Tibial nerve (tissue), 4 donors: Measurements from ENCODE around the gene SLC7A1. TPM values are rescaled to one million over a fixed set of nuclear protein-coding genes. Genes with fewer than 3 reads are reported as not detected.

Experiments used
- DNase-seq, 2 donors: peaks; one replicate each; pipeline ENCODE4 v3.0.0-alpha.2; 2019; ENCODE audit warnings: low spot score in 2 of 2
- H3K27ac ChIP-seq, 4 donors: fragments of 200-600 bp; sonication (generic) in 3 of 4; one replicate each; pipeline ENCODE4 v1.5.1; 2017 to 2019; ENCODE audit warnings: mild to moderate bottlenecking in 1 of 4
- H3K27me3 ChIP-seq, 2 donors: fragments of 200-600 bp; sonication (generic) in 1 of 2; one replicate each; pipeline versions ENCODE4 v1.5.1 to v1.6.0; 2017 to 2019
- H3K36me3 ChIP-seq, 3 donors: fragments of 200-600 bp; sonication (generic); one replicate each; pipeline ENCODE4 v1.5.1; 2018 to 2019
- H3K4me1 ChIP-seq, 4 donors: fragments of 200-600 bp; sonication (generic) in 3 of 4; one replicate each; pipeline ENCODE4 v1.5.1; 2017 to 2019
- H3K4me3 ChIP-seq, 4 donors: fragments of 200-600 bp; sonication (generic) in 3 of 4; one replicate each; pipeline ENCODE4 v1.5.1; 2017 to 2019; ENCODE audit warnings: mild to moderate bottlenecking in 1 of 4, moderate library complexity in 1 of 4
- H3K9me3 ChIP-seq, 4 donors: fragments of 200-600 bp; sonication (generic) in 3 of 4; one replicate each; pipeline ENCODE4 v1.5.1; 2017 to 2019
- EP300 ChIP-seq, 2 donors: sonication (generic); formaldehyde crosslinking; IDR thresholded peaks; one replicate each; pipeline ENCODE4 v1.6.1; 2017; ENCODE audit warnings: antibody characterized with exemption in 2 of 2, mild to moderate bottlenecking in 1 of 2
- POLR2A ChIP-seq, 2 donors: fragments of 450-650 bp; IDR thresholded peaks; one replicate each; pipeline ENCODE4 v1.6.1; 2017; ENCODE audit warnings: antibody characterized with exemption in 2 of 2, mild to moderate bottlenecking in 2 of 2, moderate library complexity in 2 of 2
- WGBS, 2 donors: methylation state at CpG; one replicate each; pipeline ENCODE4 v1.1.5; 2018; 5-methylcytosine and 5-hydroxymethylcytosine counted together
- total RNA-seq, 4 donors: library from RNA; depleted of rRNA; stranded (reverse); fragments of >200 nt; gene quantifications; one replicate each; pipeline ENCODE4 v1.1.0, GENCODE V29; 2016
- TF ChIP-seq, protein P1 (sequence below), 5 experiments: fragments of 200-600 bp in 3 of 5; fragments of 450-650 bp in 2 of 5; sonication (generic) in 3 of 5; IDR thresholded peaks; one replicate each; pipeline ENCODE4 v1.5.1; 2016 to 2019; ENCODE audit warnings: antibody characterized with exemption in 5 of 5, mild to moderate bottlenecking in 3 of 5, moderate library complexity in 2 of 5

The SLC7A1 gene
- total RNA-seq, 4 donors from 2014 or later, result 9.2 to 46.5 (median 24.7) TPM

DNA sequence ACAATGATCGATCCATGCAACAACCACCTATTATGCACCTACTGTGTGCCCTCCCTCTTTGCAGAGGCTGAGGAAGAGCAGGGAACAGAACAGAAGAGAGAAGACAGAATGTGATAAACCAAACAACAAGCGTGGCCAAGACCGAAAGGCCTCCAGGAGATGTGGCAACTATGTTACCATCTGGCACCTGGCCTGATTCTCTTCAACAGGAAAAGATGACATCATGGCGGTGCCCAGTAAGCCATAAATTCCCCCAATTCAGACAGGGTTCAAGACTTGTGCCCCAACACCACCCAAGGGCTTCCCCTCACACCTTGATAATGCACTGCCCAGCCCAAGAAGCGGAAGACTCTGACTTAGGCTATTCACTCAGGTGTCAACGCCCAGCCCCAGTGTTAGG is 44.3 kb downstream of the SLC7A1 start:
- Histone ChIP-seq H3K36me3 (peaks cover 0 to 62% (median 0%) of the 10 kb centered on the region in 3 donors), H3K4me3 (no peak overlapping the region), H3K9me3 (no peaks in the 10 kb centered on the region), H3K27me3 (no peaks in the 10 kb centered on the region), H3K27ac (no peak overlapping the region), H3K4me1 (no peaks in the 10 kb centered on the region)
- TF ChIP-seq POLR2A (IDR thresholded peaks at IDR 0.05) (no peak), EP300 (IDR thresholded peaks at IDR 0.05) (no peak)
- TF ChIP-seq, protein P1, sequence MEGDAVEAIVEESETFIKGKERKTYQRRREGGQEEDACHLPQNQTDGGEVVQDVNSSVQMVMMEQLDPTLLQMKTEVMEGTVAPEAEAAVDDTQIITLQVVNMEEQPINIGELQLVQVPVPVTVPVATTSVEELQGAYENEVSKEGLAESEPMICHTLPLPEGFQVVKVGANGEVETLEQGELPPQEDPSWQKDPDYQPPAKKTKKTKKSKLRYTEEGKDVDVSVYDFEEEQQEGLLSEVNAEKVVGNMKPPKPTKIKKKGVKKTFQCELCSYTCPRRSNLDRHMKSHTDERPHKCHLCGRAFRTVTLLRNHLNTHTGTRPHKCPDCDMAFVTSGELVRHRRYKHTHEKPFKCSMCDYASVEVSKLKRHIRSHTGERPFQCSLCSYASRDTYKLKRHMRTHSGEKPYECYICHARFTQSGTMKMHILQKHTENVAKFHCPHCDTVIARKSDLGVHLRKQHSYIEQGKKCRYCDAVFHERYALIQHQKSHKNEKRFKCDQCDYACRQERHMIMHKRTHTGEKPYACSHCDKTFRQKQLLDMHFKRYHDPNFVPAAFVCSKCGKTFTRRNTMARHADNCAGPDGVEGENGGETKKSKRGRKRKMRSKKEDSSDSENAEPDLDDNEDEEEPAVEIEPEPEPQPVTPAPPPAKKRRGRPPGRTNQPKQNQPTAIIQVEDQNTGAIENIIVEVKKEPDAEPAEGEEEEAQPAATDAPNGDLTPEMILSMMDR (IDR thresholded peaks at IDR 0.05), result no peak
- WGBS, 2 donors, result 98 to 99% methylated on average over 6 of the region's 6 CpGs
- DNase-seq, result no peak

DNA sequence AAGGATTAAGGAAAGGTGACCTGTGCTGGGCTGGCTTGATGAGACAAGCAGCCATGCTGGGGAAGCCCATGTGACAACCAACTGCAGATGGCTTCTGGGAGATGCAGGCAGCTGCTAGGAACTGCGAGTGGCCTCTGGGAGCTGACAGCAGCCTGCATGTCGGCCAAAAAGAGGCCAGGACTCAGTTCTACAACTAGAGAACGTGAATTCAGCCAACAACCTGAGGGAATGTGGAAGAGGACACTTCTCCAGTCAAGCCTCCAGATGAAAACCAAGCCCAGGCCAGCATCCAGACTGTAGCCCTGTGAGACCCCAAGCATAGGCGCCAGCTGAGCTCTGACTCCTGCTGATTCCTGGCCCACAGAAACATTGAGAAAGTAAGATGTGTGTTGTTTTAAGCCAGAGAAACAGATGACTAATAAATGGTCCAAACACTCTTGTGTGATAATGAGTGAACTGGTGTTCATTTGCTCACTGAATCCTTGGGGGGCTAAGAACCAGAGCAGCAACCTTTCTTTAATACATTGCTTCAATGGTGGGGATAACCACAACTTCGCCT is 45.0 kb downstream of the SLC7A1 start:
- Histone ChIP-seq H3K9me3 (no peaks in the 10 kb centered on the region), H3K36me3 (peaks cover 0 to 65% (median 0%) of the 10 kb centered on the region in 3 donors), H3K27ac (no peak overlapping the region), H3K27me3 (no peaks in the 10 kb centered on the region), H3K4me1 (no peaks in the 10 kb centered on the region), H3K4me3 (no peak overlapping the region)
- WGBS, 2 donors, result 83 to 87% methylated on average over 5 of the region's 5 CpGs
- TF ChIP-seq, protein P1 (IDR thresholded peaks at IDR 0.05), result no peak
- no peak for TF ChIP-seq EP300 (IDR thresholded peaks at IDR 0.05)
- TF ChIP-seq POLR2A (IDR thresholded peaks at IDR 0.05), result no peak
- DNase-seq, result no peak

DNA sequence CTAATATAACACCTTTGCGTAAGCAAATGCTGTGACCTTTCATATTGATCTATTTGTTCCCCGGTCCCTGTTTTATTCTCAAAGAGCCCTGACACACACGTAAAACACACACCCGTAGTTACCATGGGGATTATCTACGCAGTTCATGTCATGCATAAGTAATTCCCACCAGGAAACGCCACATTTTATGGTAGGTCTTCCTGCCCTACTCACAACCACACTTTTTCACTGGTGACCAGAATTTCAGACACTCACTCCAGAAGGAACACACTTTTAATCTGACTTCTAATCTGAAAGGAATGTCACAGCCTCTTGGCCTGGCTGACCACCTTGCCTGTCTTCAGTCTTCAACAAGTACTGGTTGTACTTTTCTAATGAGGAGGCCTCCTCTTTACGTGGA is 46.8 kb downstream of the SLC7A1 start:
- no peak overlapping the region for H3K4me3 ChIP-seq
- peaks cover 0 to 70% (median 0%) of the 10 kb centered on the region in 3 donors for H3K36me3 ChIP-seq
- TF ChIP-seq, protein P1 (IDR thresholded peaks at IDR 0.05), result no peak
- TF ChIP-seq POLR2A (IDR thresholded peaks at IDR 0.05) (no peak), EP300 (IDR thresholded peaks at IDR 0.05) (no peak)
- no peak overlapping the region for H3K27ac ChIP-seq
- H3K9me3 ChIP-seq, result no peaks in the 10 kb centered on the region
- DNase-seq, result no peak
- WGBS, 2 donors, result 82 to 88% methylated on average over 7 of the region's 7 CpGs
- no peaks in the 10 kb centered on the region for H3K4me1 ChIP-seq
- no peaks in the 10 kb centered on the region for H3K27me3 ChIP-seq

DNA sequence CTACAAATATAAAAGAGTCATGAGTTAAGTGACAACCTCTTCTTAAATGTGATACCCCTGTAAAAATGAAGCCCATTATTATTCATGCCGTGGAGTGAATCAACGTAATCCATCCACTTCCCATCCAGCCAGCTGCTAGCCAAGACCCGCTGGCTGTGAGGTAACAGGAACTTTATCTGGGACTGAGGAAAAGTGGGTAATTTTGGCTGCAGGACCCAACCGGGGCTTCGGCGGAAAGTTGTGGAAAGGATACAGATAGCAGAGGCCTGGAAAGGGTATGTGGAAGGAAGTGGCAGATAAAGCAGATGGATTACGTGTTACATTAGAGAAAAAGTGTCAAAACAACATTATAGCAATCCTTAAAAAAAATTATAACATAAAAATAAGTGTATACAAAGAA is 48.3 kb downstream of the SLC7A1 start:
- Histone ChIP-seq H3K9me3 (no peaks in the 10 kb centered on the region), H3K4me3 (no peak overlapping the region), H3K4me1 (no peaks in the 10 kb centered on the region), H3K27me3 (no peaks in the 10 kb centered on the region), H3K27ac (no peak overlapping the region), H3K36me3 (peaks cover 0 to 63% (median 0%) of the 10 kb centered on the region in 3 donors)
- no peak for DNase-seq
- 79 to 82% methylated on average over 7 of the region's 7 CpGs for WGBS, 2 donors
- TF ChIP-seq, protein P1 (IDR thresholded peaks at IDR 0.05), result no peak
- TF ChIP-seq POLR2A (IDR thresholded peaks at IDR 0.05) (no peak), EP300 (IDR thresholded peaks at IDR 0.05) (no peak)

DNA sequence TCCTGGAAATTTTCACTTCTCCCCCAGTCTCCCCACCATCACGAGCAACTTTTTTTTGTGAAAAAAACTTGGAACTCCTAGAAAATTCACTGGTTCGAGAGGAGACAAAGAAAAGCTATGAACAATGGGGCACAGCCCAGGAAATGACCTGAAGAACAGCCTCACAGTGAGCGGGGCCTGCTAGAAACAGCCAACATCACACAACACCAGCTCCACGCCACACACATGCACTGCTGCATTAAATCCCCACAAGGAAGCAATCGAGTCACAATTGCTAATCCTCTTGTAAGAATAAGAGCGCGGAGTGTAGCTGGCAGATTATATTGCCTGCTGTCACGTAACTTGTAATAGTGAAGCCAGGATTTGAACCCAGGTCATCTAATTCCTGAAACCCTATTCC is 48.8 kb downstream of the SLC7A1 start:
- WGBS, 2 donors, result 81 to 84% methylated on average over 8 of the region's 8 CpGs
- H3K4me3 ChIP-seq, result no peak overlapping the region
- H3K4me1 ChIP-seq, result no peaks in the 10 kb centered on the region
- no peaks in the 10 kb centered on the region for H3K9me3 ChIP-seq
- no peak for TF ChIP-seq EP300 (IDR thresholded peaks at IDR 0.05)
- TF ChIP-seq, protein P1 (IDR thresholded peaks at IDR 0.05), result no peak
- no peak for TF ChIP-seq POLR2A (IDR thresholded peaks at IDR 0.05)
- no peak overlapping the region for H3K27ac ChIP-seq
- DNase-seq, result no peak
- no peaks in the 10 kb centered on the region for H3K27me3 ChIP-seq
- peaks cover 0 to 60% (median 0%) of the 10 kb centered on the region in 3 donors for H3K36me3 ChIP-seq
